ENCODE results near the gene DNAH14.
"Not testable (repeated sequence)": the region's sequence is repeated elsewhere in the genome, so short reads cannot be mapped to it uniquely, and the experiment has no call there.

The DNAH14 gene

DNA sequence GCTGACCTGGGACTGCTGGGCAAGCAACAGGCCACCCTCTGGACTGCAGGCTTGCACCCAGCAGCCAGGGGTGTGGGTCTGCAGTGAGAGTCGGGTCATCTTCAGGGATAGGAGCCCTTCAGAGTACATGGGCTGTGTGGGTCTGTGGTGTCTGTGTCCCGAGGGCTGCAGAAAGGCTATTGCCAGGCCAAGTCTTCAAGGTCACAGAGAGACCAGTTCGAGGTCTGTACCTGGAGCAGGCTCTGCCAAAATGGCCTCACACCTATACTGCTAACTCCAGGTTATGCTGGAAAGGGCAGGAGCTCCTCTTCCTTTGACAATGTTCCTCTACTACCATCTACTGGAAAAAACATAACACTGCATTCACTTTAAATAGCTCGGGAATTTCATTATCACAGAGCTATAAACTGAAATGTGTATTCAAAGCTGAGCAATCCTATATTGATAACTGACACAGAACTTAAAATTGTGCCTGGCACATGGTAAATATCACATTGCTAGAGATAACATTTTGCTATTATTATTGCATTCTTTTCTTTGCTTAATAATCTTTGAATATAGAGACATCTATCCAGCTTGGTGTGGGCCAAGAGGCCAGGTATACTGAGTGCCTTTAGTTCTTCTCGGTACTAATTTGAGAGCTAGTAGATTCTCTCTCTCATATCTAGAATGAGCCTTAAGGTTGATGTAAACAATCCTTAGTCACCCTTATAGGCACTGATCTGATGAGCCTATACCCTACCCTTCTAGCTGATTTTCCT is 6.9 kb upstream of the DNAH14 start:
- DNase-seq = no peak

DNA sequence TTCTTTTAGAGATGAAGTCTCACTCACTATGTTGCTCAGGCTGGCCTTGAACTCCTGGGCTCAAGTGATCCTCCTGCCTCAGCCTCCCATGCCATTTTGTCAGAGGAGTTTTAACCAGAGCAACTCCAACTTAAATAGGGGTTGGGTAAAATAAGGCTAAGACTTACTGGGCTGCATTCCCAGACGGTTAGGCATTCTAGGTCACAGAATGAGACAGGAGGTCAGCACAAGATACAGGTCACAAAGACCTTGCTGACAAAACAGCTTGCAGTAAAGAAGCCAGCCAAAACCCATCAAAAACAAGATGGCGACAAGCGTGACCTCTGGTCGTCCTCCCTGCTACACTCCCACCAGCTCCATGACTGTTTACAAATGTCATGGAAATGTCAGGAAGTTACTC is 5.7 kb upstream of the DNAH14 start:
- no peak for DNase-seq

DNA sequence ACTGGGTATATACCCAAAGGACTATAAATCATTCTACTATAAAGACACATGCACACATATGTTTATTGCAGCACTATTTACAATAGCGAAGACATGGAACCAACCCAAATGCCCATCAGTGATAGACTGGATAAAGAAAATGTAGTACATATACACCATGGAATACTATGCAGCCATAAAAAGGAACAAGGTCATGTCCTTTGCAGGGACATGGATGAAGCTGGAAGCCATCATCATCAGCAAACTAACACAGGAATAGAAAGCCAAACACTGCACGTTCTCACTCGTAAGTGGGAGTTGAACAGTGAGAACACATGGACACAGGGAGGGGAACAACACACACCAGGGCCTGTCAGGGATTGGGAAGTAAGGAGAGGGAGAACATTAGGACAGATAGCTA is 1.8 kb upstream of the DNAH14 start:
- DNase-seq = not testable (repeated sequence)

DNA sequence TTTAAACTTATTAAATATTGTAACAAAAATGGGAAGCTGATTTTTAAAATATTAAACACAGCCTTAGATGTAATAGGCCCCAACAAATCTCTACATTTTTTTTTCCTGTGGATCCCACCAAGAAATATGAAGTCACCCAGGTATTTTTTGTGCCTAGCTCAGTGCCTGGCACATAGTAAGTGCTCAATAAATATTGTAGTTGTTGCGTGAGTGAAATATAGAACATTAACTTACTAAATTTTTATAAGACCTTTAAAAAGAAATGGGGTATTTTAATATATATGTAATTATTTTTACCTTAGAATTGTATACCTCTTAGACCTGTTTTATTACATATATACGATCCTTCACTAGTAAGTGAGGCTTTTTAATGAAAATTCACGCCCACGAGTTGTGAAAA is 569 bp upstream of the DNAH14 start:
- DNase-seq = no peak

DNA sequence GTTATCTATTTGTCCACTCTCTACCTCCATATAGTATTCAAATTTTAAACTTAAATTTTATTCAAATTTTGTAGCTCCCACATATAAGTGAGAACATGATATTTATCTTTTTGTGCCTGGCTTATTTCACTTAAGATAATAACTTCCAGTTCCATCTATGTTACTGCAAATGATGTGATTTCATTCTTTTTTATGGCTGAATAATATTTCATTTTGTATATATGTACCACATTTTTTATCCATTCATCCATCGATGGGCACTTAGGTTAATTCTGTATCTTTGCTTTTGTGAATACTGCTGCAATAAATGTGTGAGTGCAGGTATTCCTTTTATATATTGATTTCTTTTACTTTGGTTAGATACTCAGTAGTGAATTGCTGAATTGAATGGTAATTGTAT is 2.1 kb downstream of the DNAH14 start:
- no peak for DNase-seq

DNA sequence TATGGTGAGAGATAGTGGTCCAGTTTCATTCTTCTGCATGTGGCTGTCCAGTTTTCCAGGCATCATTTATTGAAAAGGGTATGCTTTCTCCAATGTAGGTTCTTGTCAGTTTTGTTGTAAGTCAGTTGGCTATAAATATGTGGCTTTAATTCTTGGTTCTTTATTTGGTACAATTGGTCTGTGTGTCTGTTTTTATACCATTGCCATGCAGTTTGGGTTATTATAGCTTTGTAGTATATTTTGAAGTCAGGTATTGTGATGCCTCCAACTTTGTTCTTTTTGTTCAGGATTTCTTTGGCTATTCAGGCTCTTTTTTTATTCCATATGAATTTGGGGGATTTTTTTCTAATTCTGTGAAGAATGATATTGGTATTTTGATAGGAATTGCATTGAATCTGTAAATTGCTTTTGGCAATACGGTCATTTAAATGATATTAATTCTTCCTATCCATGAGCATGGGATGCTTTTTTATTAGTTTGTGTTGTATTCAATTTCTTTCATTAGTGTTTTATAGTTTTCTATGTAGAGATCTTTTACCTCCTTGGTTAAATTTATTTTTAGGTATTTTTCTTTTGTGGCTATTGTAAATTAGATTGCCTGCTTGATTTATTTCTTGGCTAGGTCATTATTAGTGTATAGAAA is 3.3 kb downstream of the DNAH14 start:
- no peak for DNase-seq

DNA sequence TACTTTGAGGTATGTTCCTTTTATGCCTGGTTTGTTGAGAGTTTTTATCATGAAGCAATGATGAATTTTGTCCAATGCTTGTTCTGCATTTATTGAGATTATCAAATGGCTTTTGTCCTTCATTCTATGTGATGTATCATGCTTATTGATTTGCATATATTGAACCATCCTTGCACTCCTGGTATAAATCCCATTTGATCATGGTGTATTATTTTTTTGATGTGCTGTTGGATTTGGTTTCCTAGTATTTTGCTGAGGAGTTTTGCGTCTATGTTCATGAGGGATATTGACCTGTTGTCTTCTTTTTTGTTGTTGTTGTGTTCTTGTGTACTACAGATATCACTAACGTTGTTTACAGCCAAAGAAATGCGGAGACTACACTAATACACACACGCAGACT is 4.1 kb downstream of the DNAH14 start:
- DNase-seq = no peak

DNA sequence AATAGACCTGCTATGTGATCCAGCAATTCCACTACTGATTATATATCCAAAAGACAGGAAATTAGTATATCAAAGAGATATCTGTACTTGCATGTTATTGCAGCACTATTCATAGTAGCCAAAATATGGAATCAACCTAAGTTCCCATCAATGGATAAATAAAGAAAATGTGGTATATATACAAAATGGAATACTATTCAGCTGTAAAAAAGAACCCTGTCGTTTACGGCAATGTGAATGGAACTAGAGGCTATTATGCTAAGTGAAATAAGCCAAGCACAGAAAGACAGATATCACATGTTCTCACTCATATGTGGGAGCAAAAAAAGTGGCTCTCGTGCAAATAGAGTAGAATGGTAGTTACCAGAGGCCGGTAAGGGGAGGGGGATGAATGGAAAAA is 9.2 kb downstream of the DNAH14 start:
- DNase-seq = no peak

DNA sequence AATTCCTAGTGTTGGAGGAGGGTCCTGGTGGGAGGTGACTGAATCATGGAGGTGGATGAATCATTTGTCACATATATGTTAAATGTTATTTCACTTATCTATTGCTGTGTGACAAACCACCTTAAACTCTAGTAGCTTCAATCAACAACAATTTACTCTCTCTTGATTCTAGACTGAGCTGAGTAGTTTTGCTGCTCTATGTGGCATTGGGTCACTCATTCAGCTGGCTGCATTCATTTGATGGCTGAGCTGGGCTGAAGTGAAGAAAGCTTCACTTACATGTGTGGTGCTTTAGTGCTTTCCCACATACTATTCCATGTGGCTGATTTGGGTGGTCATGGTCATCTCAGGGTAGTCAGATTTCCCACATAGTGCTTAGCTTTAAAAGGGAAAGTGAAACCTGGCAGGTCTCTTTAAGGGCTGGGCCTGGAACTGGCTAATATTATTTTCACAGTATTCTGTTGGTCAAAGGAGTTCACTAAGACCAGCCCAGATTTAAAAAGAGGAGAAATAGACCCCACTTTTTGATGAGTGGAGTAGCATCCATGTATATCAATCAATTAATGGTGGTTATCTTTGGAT is 10.5 kb downstream of the DNAH14 start:
- no peak for DNase-seq

DNA sequence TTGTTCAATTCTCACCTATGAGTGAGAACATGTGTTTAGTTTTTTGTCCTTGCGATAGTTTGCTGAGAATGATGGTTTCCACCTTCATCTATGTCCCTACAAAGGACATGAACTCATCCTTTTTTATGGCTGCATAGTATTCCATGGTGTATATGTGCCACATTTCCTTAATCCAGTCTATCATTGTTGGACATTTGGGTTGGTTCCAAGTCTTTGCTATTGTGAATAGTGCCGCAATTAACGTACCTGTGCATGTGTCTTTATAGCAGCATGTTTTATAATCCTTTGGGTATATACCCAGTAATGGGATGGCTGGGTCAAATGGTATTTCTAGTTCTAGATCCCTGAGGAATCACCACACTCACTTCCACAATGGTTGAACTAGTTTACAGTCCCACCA is 11.3 kb downstream of the DNAH14 start:
- not testable (repeated sequence) for DNase-seq

DNA sequence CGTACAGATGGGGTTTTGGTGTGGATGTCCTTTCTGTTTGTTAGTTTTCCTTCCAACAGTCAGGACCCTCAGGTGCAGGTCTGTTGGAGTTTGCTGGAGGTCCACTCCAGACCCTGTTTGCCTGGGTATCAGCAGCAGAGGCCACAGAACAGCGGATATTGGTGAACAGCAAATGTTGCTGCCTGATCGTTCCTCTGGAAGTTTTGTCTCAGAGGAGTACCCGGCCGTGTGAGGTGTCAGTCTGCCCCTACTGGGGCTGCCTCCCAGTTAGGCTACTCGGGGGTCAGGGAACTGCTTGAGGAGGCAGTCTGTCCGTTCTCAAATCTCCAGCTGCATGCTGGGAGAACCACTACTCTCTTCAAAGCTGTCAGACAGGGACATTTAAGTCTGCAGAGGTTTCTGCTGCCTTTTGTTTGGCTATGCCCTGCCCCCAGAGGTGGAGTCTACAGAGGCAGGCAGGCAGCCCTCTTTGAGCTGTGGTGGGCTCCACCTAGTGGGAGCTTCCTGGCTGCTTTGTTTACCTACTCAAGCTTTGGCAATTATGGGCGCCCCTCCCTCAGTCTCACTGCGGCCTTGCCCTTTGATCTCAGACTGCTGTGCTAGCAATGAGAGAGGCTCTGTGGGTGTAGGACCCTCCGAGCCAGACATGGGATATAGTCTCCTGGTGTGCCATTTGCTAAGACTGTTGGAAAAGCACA is 16.3 kb downstream of the DNAH14 start:
- DNase-seq = not testable (repeated sequence)

DNA sequence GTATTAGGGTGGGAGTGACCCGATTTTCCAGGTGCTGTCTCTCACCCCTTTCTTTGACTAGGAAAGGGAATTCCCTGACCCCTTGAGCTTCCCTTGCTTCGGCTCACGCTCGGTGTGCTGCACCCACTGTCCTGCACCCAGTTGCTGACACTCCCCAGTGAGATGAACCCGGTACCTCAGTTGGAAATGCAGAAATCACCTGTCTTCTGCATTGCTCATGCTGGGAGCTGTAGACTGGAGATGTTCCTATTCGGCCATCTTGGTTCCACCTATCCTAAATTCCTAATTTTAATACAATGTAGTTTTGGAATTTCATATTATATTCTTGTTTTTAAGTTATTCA is 16.8 kb downstream of the DNAH14 start:
- DNase-seq = not testable (repeated sequence)

DNA sequence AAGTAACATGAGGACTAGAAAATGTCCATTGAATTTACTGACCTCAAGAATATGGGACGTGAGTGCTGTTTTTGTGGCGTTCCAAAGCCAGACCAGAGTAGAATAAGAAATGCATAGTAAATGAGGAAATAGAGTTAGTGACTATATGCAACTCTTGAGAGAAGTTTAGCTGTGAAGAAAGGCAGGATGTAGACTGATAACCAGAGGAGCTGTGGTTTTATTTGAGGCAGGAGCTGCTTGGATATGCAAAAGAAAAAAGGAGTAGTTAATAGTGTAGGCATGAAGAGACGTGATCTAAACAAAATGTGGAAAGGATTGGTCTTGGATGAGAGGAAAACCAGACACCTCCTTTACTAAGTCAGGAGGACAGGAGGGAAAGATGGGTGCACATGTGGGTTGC is 28.2 kb downstream of the DNAH14 start:
- DNase-seq = no peak

DNA sequence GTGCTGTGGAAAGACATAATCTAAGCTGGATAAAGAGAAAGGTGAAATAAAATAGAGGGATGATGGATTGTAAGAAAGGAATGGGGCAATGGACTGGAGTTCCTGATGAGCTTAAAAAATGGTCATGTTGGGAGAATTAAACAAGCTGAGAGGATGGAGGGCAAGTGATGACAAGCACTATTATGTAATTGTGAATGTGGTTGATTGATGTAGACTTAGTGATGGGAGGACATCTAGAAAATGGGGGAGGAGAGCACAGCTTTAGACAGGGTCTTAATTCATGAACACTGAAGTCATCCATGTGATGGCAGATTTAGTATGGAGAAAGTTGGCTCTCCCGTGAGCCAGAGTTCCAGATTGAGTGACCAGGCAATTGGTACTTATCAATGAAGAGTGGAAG is 29.0 kb downstream of the DNAH14 start:
- DNase-seq = no peak

DNA sequence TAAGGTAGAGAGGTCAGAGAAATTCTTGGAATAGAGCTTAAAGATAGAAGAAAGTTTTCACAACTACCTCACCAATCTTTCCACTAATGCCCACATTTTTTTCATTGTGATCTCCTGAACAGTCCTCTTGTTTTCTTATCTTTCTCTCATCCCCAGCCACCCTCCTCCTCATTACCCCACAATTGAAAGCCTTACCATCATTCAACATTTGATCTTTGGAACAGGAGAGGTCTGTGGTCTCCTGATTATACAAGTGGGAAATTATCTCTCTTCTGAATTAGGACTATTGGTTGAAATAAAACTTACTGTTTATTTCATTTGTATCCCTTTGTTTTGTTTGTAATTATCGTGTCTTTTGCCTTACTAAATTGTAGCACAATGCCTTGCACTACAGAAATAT is 29.6 kb downstream of the DNAH14 start:
- no peak for DNase-seq

DNA sequence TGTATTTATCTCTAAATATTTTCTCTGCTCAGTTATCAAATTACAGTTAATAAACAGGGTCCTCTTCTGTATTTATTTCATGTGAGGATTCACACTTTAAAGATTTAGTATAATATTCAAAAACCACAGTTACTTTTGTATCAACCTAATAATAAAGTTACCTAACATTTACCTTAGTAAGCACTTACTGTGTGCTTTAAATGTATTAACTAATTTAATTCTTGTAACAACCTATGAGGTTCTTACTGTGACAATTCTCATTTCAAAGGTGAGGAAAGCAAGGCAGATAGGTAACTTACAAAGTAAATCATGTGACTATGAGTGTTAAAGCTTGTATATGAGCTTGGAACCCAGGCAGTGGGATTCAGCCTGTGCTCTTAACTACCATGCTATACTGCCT is 30.2 kb downstream of the DNAH14 start:
- DNase-seq = no peak

DNA sequence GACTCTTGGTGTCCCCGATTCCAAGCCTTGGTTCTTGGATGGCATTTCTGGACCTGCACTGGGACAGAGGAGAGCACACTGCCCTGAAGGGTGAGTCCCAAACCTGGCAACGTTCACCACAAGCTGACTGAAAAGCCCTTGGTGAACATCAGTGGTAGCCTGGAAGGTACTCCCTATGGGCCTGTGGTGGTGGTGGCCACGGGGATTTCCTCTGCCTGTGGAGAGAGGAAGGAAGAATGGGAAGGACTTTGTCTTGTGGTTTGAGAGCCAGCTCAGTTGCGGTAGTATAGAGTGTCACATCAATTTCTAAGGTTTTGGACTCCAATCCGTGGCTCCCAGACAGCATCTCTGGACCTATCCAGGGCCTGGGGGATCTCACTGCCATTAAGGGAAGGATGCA is 50.7 kb downstream of the DNAH14 start:
- no peak for DNase-seq

DNA sequence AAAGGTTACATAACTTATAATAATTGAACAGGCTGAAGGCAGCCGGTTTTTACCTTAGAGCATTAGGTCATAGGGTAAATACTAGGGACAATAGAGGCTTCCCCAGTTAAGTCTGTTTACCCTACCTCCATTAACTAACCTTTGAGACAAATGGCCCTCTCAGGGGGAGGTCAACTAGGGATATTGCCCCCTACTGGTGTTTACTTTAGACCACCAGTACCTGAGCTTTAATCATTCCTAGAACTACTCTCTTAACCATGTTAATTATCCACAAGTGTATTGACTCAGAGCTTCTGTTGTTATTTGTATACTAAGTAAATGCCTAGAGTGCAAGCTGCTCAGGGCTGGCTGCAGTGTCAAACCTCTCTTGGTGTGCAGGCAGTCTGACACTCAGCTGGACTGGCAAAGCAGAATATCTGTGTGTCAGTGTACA is 52.5 kb downstream of the DNAH14 start:
- not testable (repeated sequence) for DNase-seq

DNA sequence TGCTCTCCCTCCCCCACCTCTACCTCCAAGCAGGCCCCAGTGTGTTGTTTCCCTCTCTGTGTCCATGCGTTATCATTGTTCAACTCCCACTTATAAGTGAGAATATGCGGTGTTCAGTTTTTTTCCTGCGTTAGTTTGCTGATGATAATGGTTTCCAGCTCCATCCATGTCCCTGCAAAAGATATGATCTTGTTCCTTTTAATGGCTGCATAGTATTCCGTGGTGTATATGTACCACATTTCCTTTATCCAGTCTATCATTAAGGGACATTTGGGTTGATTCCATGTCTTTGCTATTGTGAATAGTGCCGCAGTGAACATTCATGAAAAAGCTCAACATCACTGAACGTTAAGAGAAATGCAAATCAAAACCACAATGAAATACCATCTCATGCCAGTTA is 58.6 kb downstream of the DNAH14 start:
- DNase-seq = no peak

DNA sequence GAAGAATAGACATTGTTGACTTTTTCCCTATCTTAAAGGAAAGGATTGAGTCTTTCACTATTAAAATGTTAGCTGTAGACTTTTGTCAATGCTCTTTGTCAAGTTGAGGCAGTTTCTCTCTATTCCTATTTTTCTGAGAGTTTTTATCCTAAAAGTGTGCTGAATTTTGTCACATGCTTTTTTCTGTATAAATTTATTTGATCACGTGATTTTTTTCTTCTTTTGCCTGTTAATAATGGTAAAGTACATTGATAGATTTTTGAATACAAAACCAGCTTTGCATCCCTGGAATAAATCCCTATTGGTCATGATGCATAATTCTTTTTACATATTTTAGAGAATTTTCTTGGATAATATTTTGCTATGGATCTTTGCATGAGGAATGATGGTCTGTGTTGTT is 60.1 kb downstream of the DNAH14 start:
- no peak for DNase-seq

DNA sequence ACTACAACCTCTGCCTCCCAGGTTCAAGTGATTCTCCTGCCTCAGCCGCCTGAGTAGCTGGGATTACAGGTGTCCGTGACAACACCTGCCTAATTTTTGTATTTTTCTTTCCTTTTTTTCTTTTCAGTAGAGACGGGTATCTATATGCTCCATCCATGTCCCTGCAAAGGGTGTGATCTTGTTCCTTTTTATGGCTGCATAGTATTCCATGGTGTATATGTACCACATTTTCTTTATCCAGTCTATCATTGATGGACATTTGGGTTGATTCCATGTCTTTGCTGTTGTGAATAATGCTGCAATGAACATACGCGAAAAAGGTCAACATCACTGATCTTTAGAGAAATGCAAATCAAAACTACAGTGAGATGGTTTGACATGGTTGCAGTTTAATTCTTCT is 62.1 kb downstream of the DNAH14 start:
- not testable (repeated sequence) for DNase-seq

DNA sequence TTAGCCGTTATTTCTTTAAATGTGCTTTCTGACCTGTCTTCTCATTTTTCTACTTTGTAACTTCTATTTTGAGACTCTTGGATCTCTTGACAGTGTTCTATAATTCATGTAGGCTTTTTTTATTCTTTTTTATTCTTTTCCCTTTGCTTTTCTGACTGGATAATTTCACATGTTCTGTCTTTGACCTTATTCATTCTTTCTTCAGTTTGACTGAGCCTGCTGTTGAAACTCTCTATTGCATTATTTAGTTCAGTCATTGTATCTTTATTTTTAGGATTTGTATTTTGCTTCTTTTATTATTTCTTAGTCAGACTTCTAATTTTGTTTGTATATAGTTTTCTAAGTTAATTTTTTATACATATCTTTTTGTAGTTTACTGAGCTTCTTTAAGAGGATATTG is 66.1 kb downstream of the DNAH14 start:
- no peak for DNase-seq

DNA sequence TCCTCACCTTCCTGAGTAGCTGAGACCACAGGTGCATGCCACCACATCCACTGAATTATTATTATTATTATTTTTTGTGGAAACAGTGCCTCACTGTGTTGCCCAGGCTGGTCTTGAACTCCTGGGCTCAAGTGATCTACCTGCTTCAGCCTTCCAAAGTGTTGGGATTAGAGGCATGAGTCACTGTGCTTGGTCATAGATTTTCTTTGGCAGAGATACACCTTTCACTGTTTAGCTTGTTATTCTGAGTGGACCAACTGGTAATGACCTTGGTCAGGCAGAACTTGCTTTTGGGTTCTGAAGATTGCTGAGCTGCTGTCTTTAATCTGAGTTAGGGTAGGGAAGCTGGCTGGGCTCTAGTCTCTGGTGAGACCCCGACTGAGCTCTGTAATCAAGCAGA is 66.8 kb downstream of the DNAH14 start:
- DNase-seq = no peak

DNA sequence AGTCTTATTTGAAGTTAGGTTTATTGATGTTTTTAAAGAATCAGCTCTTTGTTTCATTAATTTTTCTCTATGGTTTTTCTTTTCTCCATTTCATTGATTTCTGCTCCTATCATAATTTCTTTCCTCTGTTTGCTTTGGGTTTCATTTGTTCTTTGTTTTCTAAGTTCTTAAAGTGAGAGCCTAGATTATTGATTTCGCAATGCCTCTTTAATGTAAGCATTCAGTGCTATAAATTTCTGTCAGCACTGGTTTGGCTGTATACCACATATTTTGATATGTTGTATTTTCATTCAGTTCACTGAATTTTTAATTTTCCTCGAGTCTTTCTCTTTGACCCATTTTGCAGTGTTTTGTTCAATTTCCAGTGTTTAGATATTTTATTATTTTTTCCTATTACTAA is 68.7 kb downstream of the DNAH14 start:
- DNase-seq = no peak

Data from 8988T (cell line).